OCI-LY1 (cell line): ENCODE measurements around the gene SLC12A7.

Experiments
- H2AFZ ChIP-seq: fragments of 200-600 bp; sonication (generic), shearing (Covaris generic); 2 replicates; pipeline ENCODE4 v1.6.0; 2014; ENCODE audit warnings: antibody characterized with exemption, mild to moderate bottlenecking, low read length
- H3F3A ChIP-seq: fragments of 200-600 bp; sonication (generic), shearing (Covaris generic); 2 replicates; pipeline ENCODE4 v1.6.0; 2014; ENCODE audit warnings: mild to moderate bottlenecking, antibody characterized with exemption, low read length, moderate library complexity; ENCODE audit not compliant: insufficient read depth
- H3K27ac ChIP-seq: fragments of 200-600 bp; sonication (generic); 2 replicates; pipeline ENCODE4 v1.5.1; 2014; ENCODE audit warnings: low read length, mixed run types, mild to moderate bottlenecking, low read depth; ENCODE audit not compliant: poor library complexity, severe bottlenecking
- H3K27me3 ChIP-seq: fragments of 200-600 bp; sonication (generic); 2 replicates; pipeline ENCODE4 v1.6.0; 2014; ENCODE audit warnings: antibody characterized with exemption, mild to moderate bottlenecking, low read length, moderate library complexity; ENCODE audit not compliant: insufficient read depth
- H3K36me3 ChIP-seq: fragments of 200-600 bp; sonication (generic); 2 replicates; pipeline ENCODE4 v1.6.1; 2014; ENCODE audit warnings: mild to moderate bottlenecking, antibody characterized with exemption, low read length, moderate library complexity, mixed read lengths; ENCODE audit not compliant: insufficient read depth
- H3K4me1 ChIP-seq: fragments of 200-600 bp; sonication (generic); 2 replicates; pipeline ENCODE4 v1.5.1; 2014; ENCODE audit warnings: mild to moderate bottlenecking, low read length, moderate library complexity; ENCODE audit not compliant: insufficient read depth, severe bottlenecking
- H3K4me2 ChIP-seq: fragments of 200-600 bp; sonication (generic), shearing (Covaris generic); 2 replicates; pipeline ENCODE4 v1.6.1; 2014; ENCODE audit warnings: low read length
- H3K4me3 ChIP-seq: fragments of 200-600 bp; sonication (generic); 2 replicates; pipeline ENCODE4 v1.5.1; 2014; ENCODE audit warnings: low read length, low read depth, mild to moderate bottlenecking, mixed read lengths; ENCODE audit not compliant: poor library complexity, severe bottlenecking
- H3K79me2 ChIP-seq: fragments of 200-600 bp; shearing (Covaris generic); 2 replicates; pipeline ENCODE4 v1.6.1; 2016; ENCODE audit warnings: mixed run types, low read length, mixed read lengths; ENCODE audit not compliant: insufficient read depth
- H3K9ac ChIP-seq: fragments of 200-600 bp; sonication (generic), shearing (Covaris generic); 2 replicates; pipeline ENCODE4 v1.6.1; 2014; ENCODE audit warnings: mild to moderate bottlenecking, low read length, mixed read lengths
- H3K9me2 ChIP-seq: fragments of 200-600 bp; sonication (generic), shearing (Covaris generic); 2 replicates; pipeline ENCODE4 v1.6.1; 2014; ENCODE audit warnings: low read depth, mild to moderate bottlenecking, low read length, mixed read lengths
- H3K9me3 ChIP-seq: fragments of 200-600 bp; shearing (Covaris generic); 2 replicates; pipeline ENCODE4 v1.6.1; 2014; ENCODE audit warnings: low read length, mixed read lengths
- H4K20me1 ChIP-seq: fragments of 200-600 bp; sonication (generic), shearing (Covaris generic); 2 replicates; pipeline ENCODE4 v1.6.0; 2016; ENCODE audit warnings: mild to moderate bottlenecking, low read length; ENCODE audit not compliant: insufficient read depth
- CTCF ChIP-seq: fragments of 200-600 bp; sonication (generic), shearing (Covaris generic); IDR thresholded peaks from 2 replicates; pipeline ENCODE4 v1.5.1; 2017; ENCODE audit warnings: mild to moderate bottlenecking, antibody characterized with exemption, low read length, moderate library complexity, mixed read lengths
- EZH2 ChIP-seq: fragments of 200-600 bp; sonication (generic), shearing (Covaris generic); IDR thresholded peaks from 2 replicates; pipeline ENCODE4 v1.8.0; 2017; ENCODE audit warnings: borderline replicate concordance, mixed run types, mild to moderate bottlenecking, antibody characterized with exemption, low read length, moderate library complexity, mixed read lengths

SLC12A7 gene

GRCh38 chr5:1040571-1040970, 71.3 kb downstream of the SLC12A7 start:
- Histone ChIP-seq H2AFZ (no peak overlapping the region), H3K4me3 (no peak overlapping the region), H3K27me3 (peaks cover 4% of the 10 kb centered on the region; the same call in 1 of the 2 replicates), H3K9me3 (no peaks in the 10 kb centered on the region), H3K36me3 (no peaks in the 10 kb centered on the region), H3K9me2 (no peaks in the 10 kb centered on the region), H3K9ac (no peak overlapping the region), H4K20me1 (no peaks in the 10 kb centered on the region), H3K4me2 (no peak overlapping the region), H3F3A (no peaks in the 10 kb centered on the region), H3K79me2 (no peaks in the 10 kb centered on the region), H3K4me1 (no peaks in the 10 kb centered on the region), H3K27ac (no peak overlapping the region)
- TF ChIP-seq EZH2 = no peak
- TF ChIP-seq CTCF = no peak

- H3K27ac ChIP-seq = no peak overlapping the region
These were observed 72.1 kb downstream of the SLC12A7 start for GRCh38 chr5:1039706-1040260.

GRCh38 chr5:1039210-1039548, 72.7 kb downstream of the SLC12A7 start:
- H3K4me2 ChIP-seq = no peak overlapping the region
- H3K27me3 ChIP-seq = peaks cover 4% of the 10 kb centered on the region; the same call in 1 of the 2 replicates
- no peaks in the 10 kb centered on the region for H4K20me1 ChIP-seq
- H3K4me3 ChIP-seq = no peak overlapping the region
- no peak for TF ChIP-seq CTCF
- H3K9me2 ChIP-seq = no peaks in the 10 kb centered on the region
- H2AFZ ChIP-seq = no peak overlapping the region
- H3K9ac ChIP-seq = no peak overlapping the region
- no peaks in the 10 kb centered on the region for H3K9me3 ChIP-seq
- H3F3A ChIP-seq = no peaks in the 10 kb centered on the region
- no peak overlapping the region for H3K27ac ChIP-seq
- H3K36me3 ChIP-seq = no peaks in the 10 kb centered on the region
- H3K79me2 ChIP-seq = no peaks in the 10 kb centered on the region
- no peaks in the 10 kb centered on the region for H3K4me1 ChIP-seq

More at GRCh38 chr5:1039706-1040260, 72.1 kb downstream of the SLC12A7 start:
- Histone ChIP-seq H3K27me3 (peaks cover 4% of the 10 kb centered on the region; the same call in 1 of the 2 replicates), H3K9me3 (no peaks in the 10 kb centered on the region), H3K9ac (no peak overlapping the region), H3F3A (no peaks in the 10 kb centered on the region), H3K36me3 (no peaks in the 10 kb centered on the region), H3K4me1 (no peaks in the 10 kb centered on the region), H2AFZ (no peak overlapping the region), H3K79me2 (no peaks in the 10 kb centered on the region), H4K20me1 (no peaks in the 10 kb centered on the region), H3K9me2 (no peaks in the 10 kb centered on the region), H3K4me2 (no peak overlapping the region), H3K4me3 (no peak overlapping the region)
- TF ChIP-seq EZH2 = no peak
- no peak for TF ChIP-seq CTCF
